ENCODE results near the gene KLK7.
"Not testable (repeated sequence)": the region's sequence is repeated elsewhere in the genome, so short reads cannot be mapped to it uniquely, and the experiment has no call there.

KLK7 gene

DNA sequence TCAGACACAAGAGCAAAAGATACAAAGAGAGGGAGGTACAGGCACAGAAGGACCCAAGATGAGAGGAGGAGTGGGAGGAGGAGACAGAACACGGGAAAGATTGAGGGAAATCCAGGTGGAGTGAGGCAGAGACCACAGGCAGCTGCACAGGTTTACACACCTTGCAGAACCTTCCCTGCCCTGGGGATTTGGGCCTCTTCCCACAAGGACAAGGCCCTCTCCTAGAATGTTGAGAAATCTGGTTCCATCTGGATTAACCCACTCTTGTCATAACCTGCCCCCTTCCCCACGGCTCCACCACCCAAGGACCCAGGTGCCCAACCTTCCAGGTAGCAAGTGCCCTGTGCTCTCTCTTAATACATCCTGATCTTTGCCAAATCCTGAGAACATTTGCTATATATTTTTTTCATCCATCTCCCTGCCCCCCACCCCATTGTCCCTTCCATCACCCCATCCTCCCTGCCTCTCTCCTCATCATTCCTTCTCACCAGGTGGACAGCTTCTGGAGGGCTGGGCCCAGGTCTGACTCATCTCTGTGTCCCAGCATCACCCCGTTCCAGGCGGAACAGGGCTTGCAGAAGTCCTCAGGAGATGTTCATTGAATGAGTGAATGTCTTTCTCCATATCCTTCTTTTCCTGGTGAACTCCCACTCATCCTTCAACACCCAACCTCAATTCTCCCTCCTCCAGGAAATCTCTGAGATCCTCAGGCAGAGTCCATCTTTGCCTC lies 26.5 kb upstream of the KLK7 start:
- no peak for DNase-seq

GRCh38 chr19:51009061-51009891 lies 25.6 kb upstream of the KLK7 start:
- no peak for DNase-seq

DNA sequence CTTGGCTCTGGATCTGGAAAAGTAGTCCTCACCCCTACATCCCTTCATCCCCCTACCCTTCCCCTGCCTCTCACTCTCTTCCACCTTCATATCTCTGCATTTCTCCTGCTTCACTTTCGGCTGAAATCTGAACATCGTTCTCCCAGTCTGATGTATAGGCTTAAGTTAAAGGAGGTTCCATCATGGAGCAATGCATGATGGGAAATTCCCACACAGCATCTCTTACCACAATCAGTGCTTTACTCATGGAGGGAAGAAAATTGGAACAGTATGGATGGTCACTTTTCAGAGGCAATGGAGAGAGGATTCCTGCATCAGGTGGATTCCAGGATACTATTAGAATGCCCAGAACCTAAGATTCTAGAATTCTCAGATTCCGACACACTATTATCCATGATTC lies 23.8 kb upstream of the KLK7 start:
- no peak for DNase-seq

- no peak for DNase-seq
Measured at GRCh38 chr19:51006406-51006805, 22.7 kb upstream of the KLK7 start.

GRCh38 chr19:51005248-51005647 lies 21.5 kb upstream of the KLK7 start:
- DNase-seq: no peak

- no peak for DNase-seq
Measured at GRCh38 chr19:51003316-51003715, 19.6 kb upstream of the KLK7 start.

GRCh38 chr19:51002542-51003311 lies 19.0 kb upstream of the KLK7 start:
- no peak for DNase-seq

DNA sequence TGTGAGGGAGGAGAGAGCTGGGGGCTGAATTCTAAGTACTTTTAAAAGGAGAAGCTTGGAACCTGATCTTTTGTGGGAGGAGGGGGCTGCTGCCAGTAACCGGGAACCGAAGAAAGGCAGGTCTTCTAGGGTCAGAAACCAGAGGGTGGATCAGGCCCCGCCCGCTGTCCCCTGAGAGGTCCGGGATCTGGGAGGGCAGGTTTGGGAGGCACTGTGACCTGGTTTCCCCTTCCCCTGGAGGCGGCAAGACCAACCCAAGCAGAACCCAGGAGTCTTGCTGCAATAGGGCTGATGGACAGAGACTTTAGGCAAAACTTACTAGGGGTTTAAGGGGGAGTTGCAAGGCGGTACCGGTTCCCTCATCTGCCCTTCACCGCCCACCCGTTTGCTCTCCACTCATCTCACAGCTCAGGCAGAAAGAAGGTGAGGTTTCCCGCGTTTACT lies 18.4 kb upstream of the KLK7 start:
- DNase-seq: no peak

DNA sequence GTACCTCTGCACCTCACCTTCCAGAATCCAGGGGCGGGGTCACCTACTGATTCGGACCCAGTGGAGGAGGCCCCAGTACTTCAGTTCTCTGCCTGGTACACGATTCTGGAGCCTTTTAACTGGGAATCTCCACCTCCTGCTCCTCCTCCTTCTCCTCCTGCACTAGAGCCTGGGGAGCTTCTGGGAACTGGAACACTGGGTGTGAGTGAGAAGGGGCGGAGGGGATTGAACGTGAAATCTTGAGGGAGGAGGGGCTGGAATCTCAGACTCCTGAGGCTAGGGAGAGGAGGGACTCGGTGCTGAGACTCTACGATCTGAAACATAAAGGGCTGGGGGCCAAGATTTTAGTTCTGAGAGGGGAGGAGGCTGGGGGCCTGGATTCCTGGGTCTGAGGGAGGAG lies 17.8 kb upstream of the KLK7 start, which contains the start of gene KLK8:
TSS of gene KLK8 (minus strand) at position 90 of the 400 bp plus-strand sequence. CDS start 437 bp downstream, outside the sequence.
- DNase-seq: no peak

DNA sequence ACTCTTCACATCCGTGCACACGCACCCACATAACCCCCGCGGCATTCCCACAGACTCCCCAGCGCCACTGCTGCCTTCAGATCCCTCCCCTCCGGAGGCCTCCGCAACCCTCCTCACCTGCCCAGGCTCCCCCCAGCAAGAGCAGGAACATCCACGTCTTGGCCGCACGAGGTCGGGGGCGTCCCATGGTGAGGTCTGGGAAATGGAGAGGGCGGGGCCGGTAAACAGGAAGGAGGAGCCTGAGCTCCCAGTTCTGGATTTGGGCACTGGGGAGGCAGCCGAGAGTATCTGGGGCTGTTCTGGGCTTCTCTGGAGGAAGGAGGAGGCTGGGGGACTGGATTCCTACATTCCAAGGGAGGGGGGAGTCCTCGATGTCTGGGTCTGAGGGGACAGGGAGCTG lies 17.3 kb upstream of the KLK7 start:
- no peak for DNase-seq

- no peak for DNase-seq
Measured at GRCh38 chr19:51000426-51000825, 16.7 kb upstream of the KLK7 start.

DNA sequence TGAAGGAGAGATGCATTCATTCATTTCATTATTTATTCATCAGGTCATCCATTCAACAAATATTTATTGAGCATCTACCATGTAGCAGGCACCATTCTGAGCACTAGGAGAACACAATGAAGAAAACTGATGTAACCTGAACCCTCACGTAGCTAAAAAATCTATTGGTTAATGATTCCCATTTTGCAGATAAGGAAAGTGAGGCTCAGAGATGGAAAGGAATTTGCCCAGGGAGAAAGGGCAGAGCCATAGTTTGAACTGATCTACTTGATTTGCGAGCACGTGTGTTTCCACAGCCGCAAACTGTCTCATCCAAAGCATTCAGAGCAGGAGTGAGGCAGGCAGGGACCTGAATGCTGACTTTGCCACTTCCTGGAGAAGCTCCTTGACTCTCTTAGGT lies 15.0 kb upstream of the KLK7 start:
- DNase-seq: no peak

DNA sequence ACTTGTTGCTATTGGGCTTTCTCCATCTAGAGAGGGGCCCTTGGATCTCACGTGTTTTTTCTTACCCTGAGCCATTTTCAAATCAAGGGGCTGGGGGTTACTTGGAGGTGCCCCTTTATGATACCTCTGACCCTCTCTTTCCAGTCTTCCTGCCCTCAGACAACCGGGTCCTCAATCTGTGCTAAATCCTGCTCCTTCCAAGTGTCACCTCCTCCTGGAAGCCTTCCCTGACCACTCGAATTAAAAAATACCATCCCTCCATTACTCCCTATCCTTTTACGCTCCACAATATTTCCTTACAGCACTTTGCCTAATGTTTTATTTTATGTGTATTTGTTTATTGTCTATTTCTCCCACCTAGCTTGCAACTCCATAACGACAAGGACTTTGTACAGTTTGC lies 14.3 kb upstream of the KLK7 start:
- DNase-seq: no peak

DNA sequence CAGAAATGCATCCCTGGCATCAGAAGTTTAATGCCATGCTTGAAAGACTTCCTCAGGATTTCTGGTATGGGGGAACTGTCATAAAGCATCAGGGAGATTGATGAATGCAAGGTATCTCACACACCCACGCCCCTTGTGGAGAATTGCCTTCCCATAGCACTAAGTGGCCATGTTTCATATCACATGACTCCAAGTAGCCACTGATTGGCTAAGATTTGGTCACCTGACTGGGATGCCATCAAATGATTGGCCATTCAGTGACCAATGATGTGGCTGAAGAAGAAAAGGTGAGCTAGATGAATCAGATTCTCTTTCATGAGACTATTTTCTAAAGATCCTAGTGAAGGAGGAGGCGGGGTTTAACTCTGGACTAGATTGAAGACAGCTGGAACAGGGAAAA lies 10.4 kb upstream of the KLK7 start:
- no peak for DNase-seq

DNA sequence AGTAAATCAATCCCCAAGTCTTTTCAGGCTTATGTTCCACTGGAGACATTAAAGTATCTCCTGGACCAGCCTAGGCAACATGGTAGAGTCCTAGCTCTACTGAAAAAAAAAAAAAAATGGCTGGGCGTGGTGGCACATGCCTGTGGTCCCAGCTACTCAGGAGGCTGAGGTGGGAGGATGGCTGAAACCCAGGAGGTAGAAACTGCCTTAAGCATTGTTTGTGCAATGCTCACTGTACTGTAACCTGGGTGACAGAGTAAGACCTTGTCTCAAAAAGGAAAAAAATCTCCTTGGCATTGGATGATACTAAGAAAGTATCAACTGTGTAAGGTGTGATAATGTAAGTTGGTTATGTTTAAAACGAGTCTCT lies 8.9 kb upstream of the KLK7 start:
- no peak for DNase-seq

DNA sequence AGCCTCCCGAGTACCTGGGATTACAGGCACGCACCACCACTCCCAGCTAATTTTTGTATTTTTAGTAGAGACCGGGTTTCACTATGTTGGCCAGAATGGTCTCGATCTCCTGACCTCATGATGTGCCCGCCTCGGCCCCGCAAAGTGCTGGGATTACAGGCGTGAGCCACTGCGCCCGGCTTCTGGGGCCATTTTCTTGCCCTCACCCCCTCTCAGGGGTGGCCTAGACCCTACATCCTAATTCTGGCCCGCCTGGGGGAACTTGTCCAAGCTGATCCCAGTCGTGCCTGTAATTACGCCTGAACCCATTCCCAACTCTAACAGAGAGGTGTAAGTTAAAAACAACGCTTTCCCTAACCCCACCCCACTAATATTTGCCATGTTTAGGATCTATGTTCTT lies 699 bp upstream of the KLK7 start:
- DNase-seq: not testable (repeated sequence)

DNA sequence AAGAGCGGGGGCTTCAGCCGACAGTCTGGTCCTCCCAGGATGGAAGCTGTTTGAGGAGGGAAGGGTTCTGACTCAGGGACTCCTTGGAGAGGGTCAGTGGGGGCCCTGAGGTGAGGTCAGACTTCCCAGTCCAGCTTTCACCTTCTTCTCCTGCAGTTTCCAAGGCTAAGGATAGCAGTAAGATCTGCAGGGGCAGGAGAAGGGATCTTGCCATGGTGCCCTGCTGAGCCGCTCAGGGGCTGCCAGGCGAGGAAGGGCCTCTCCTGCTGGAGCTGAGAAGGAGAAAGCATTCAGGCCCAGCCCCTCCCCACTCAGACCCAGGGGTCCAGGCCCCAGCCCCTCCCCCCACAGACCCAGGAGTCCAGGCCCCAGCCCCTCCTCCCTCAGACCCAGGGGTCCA lies 1.5 kb downstream of the KLK7 start:
- no peak for DNase-seq

- no peak for DNase-seq
Measured at GRCh38 chr19:50981587-50982146, 2.0 kb downstream of the KLK7 start.

DNA sequence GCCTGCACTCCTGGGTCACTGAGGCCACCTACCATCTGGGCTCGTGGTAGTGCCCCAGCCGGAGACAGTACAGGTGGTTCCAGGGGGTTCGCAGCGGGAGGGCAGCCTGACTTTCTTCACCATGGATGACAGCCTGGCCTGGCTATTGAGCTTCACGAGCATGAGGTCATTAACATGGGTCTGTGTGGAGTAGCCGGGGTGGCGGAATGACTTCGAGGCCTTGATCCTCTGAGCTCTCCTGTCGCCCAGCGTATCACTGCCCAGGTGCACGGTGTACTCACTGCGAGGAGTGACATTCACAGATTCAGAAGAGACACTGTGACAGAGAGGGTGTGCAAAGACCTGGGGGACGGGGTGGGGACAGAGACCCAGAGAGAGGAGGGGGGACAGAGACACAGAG lies 3.5 kb downstream of the KLK7 start:
- DNase-seq: no peak

- DNase-seq: no peak
Measured at GRCh38 chr19:50979758-50980157, 4.0 kb downstream of the KLK7 start.

DNA sequence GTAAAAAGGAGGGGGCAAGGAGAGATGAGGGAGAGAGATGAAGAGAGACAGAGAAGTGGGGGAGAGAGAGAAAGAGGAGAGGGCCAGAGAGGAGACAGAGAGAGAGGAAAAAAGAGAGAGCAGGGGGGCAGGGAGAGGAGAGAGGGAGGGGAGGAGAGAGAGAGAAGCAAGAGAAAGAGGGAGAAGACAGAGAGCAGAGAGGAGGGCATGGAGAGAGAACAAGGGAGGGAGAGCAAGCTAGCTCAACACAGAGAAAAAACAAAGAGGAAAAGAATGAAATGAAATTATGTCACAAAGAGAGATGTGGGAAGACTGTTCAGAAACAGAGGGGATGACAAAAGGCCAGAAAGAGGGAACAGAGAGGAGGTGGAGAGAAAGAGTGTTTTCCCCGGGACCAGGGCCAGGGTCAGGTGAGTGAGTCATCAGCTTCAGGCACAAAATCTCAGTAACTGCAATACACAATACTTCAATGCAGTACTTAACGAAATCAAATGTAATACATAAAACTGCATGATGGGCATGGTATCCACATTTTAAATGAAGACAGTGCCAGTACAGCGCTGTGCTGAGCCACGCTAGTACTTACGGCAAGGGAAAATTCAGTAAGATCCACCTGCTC lies 4.8 kb downstream of the KLK7 start:
- no peak for DNase-seq

- DNase-seq: no peak
Measured at GRCh38 chr19:50977626-50978025, 6.1 kb downstream of the KLK7 start.

DNA sequence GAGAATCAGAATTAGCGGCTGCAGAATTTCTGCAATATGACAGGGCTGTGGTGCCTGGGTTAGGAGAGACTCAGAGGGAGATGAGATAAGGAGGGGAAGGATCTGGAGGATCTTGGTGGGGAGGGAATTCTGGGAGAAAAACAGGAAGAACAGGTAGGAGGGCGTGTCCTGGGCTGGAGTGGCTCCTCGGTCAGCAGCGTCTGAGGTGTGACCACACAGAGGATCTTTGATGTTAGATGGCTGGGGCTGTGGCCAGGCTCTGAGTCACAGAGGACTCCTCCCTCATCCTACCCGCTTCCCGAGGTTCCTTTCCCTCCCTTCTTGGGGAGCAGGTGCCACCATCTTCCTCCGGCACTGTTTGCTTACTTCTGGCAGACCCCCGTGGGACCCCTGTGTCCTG lies 8.0 kb downstream of the KLK7 start:
- DNase-seq: no peak

Measured in cerebellar nuclear complex (tissue), 1 donor.